CD4-positive, CD25-positive, alpha-beta regulatory T cell (primary cell): ENCODE measurements around the gene LAMB1. TPM values are rescaled to one million over a fixed set of nuclear protein-coding genes. Genes with fewer than 3 reads are reported as not detected.

Source experiments
- ATAC-seq, 2 donors: fragments of 150-1000 bp; cut with Tn5 transposase; one replicate each; pipeline ENCODE4 v1.10.0; 2021; ENCODE audit warnings: low read depth in 2 of 2, moderate number of reproducible peaks in 2 of 2, moderate library complexity in 1 of 2
- DNase-seq, 3 donors: peaks; one replicate each; pipeline versions ENCODE4 v3.0.0 to v3.0.0-alpha.2; 2012 to 2022; ENCODE audit warnings: mixed read lengths in 1 of 3
- H3K27ac ChIP-seq: one replicate; pipeline ENCODE4 v1.7.0; 2013; ENCODE audit warnings: mild to moderate bottlenecking, low read length; ENCODE audit not compliant: insufficient read depth, poor library complexity, severe bottlenecking
- H3K27me3 ChIP-seq: one replicate; pipeline ENCODE4 v1.7.0; 2013; ENCODE audit warnings: low read length; ENCODE audit not compliant: control insufficient read depth, insufficient read depth
- H3K36me3 ChIP-seq: one replicate; pipeline ENCODE4 v1.7.0; 2013; ENCODE audit warnings: mild to moderate bottlenecking, low read length, moderate library complexity; ENCODE audit not compliant: control insufficient read depth, insufficient read depth
- H3K4me1 ChIP-seq: 2 replicates; pipeline ENCODE4 v1.7.0; 2013; ENCODE audit warnings: mild to moderate bottlenecking, low read length; ENCODE audit not compliant: insufficient read depth, control insufficient read depth, poor library complexity, severe bottlenecking
- H3K4me3 ChIP-seq: one replicate; pipeline ENCODE4 v1.7.0; 2013; ENCODE audit warnings: low read depth, mild to moderate bottlenecking, low read length, moderate library complexity
- H3K9me3 ChIP-seq, 2 experiments: 1 replicate in 1 of 2; 2 replicates in 1 of 2; pipeline ENCODE4 v1.7.0; 2013; ENCODE audit warnings: low read length in 2 of 2, mild to moderate bottlenecking in 1 of 2, moderate library complexity in 1 of 2; ENCODE audit not compliant: control insufficient read depth in 2 of 2
- H3K27ac Mint-ChIP-seq, 3 donors: one replicate each; pipeline ENCODE4 v1.8.0; 2020 to 2022; ENCODE audit warnings: mild to moderate bottlenecking in 3 of 3, mixed read lengths in 3 of 3, moderate library complexity in 2 of 3
- H3K27me3 Mint-ChIP-seq: one replicate; pipeline ENCODE4 v1.8.0; 2022; ENCODE audit warnings: mild to moderate bottlenecking, mixed read lengths
- H3K36me3 Mint-ChIP-seq: one replicate; pipeline ENCODE4 v1.8.0; 2020; ENCODE audit warnings: mixed read lengths
- H3K4me1 Mint-ChIP-seq, 4 donors: one replicate each; pipeline ENCODE4 v1.8.0; 2020 to 2022; ENCODE audit warnings: mixed read lengths in 4 of 4, mild to moderate bottlenecking in 1 of 4
- H3K4me3 Mint-ChIP-seq, 4 donors: one replicate each; pipeline ENCODE4 v1.8.0; 2020 to 2022; ENCODE audit warnings: mild to moderate bottlenecking in 4 of 4, mixed read lengths in 4 of 4, moderate library complexity in 3 of 4
- H3K9me3 Mint-ChIP-seq, 7 donors: one replicate each; pipeline ENCODE4 v1.8.0; 2020 to 2022; ENCODE audit warnings: mixed read lengths in 7 of 7, mild to moderate bottlenecking in 3 of 7, moderate library complexity in 2 of 7
- polyA plus RNA-seq, 4 donors: library from polyadenylated mRNA; unstranded; fragments of 300-500 nt; fragmentation: Illumina TruSeq; gene quantifications; one replicate each; pipeline ENCODE4 v1.2.3, GENCODE V29; 2021
- total RNA-seq: library from RNA; stranded (reverse); gene quantifications from one replicate; pipeline ENCODE4 v1.2.3, GENCODE V29; 2022

LAMB1 gene
- total and polyA plus RNA-seq, 5 donors from 2014 or later: 0.24 to 0.82 (median 0.62) TPM; not detected in 1

DNA sequence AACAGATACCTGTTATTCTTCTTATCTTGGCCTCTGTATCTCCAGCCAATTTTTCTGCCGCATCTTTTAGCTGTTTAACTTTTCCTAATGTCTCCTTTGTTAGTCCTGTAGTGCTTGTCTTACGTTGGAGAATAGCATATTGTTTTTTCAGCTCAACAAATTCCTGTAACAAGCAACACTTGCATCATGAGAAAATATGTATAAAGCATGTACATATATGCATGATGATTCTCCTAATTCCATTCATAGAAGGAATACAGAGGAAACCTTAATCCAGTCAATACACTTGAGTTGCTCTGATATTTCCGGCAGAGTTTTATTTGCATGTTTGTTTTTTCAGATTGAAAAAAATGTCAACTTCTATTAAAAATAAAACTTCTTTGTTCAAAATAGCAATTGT, 26.1 kb upstream of the LAMB1 start:
- Histone ChIP-seq H3K27me3 (no peaks in the 10 kb centered on the region), H3K4me1 (no peaks in the 10 kb centered on the region), H3K9me3 (no peaks in the 10 kb centered on the region), H3K27ac (no peak overlapping the region), H3K36me3 (no peaks in the 10 kb centered on the region), H3K4me3 (no peak overlapping the region)
- DNase-seq (no peak), ATAC-seq (no peak)
- Mint-ChIP-seq H3K36me3 (no peaks in the 10 kb centered on the region), H3K27me3 (peaks cover 12% of the 10 kb centered on the region), H3K9me3 (peaks cover 0 to 4% (median 0%) of the 10 kb centered on the region in 7 donors), H3K27ac (no peak overlapping the region), H3K4me3 (no peak overlapping the region), H3K4me1 (no peaks in the 10 kb centered on the region)

GRCh38 chr7:108028111-108028510, 25.1 kb upstream of the LAMB1 start:
- H3K27me3 ChIP-seq: peaks cover 2% of the 10 kb centered on the region
- H3K4me1 ChIP-seq: no peaks in the 10 kb centered on the region
- no peaks in the 10 kb centered on the region for H3K36me3 ChIP-seq
- Mint-ChIP-seq H3K9me3 (peaks cover 0 to 4% (median 0%) of the 10 kb centered on the region in 7 donors), H3K27ac (no peak overlapping the region), H3K4me3 (no peak overlapping the region), H3K4me1 (no peaks in the 10 kb centered on the region), H3K27me3 (peaks cover 12% of the 10 kb centered on the region), H3K36me3 (no peaks in the 10 kb centered on the region)
- H3K27ac ChIP-seq: no peak overlapping the region
- no peak overlapping the region for H3K4me3 ChIP-seq
- H3K9me3 ChIP-seq: no peaks in the 10 kb centered on the region
- DNase-seq (no peak), ATAC-seq (no peak)

DNA sequence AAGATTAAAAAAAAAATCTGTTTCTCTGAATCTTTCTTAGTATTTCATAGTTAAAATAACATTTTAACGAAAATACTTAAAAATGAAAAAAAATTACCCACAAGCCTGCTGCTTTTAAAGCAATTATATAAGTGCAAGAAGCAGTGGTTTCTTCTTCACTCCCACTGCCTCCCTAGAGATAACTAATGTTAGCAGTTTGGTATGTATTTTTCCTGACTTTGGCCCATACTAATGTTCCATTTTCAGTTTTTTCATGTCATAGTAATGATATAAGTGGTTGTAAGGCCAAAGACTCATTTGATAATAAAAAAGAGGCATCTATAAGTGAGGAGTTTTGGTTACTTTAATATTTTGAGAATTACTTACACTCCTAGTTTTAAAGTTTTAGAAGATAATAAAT, 24.3 kb upstream of the LAMB1 start:
- Mint-ChIP-seq H3K9me3 (peaks cover 0 to 4% (median 0%) of the 10 kb centered on the region in 7 donors), H3K36me3 (no peaks in the 10 kb centered on the region), H3K4me1 (no peaks in the 10 kb centered on the region), H3K27me3 (peaks cover 12% of the 10 kb centered on the region), H3K27ac (no peak overlapping the region), H3K4me3 (no peak overlapping the region)
- Histone ChIP-seq H3K9me3 (no peaks in the 10 kb centered on the region), H3K27ac (no peak overlapping the region), H3K4me1 (no peaks in the 10 kb centered on the region), H3K27me3 (peaks cover 2% of the 10 kb centered on the region), H3K36me3 (no peaks in the 10 kb centered on the region), H3K4me3 (no peak overlapping the region)
- no peak for ATAC-seq
- DNase-seq: no peak

GRCh38 chr7:108026647-108027046, 23.7 kb upstream of the LAMB1 start:
- no peaks in the 10 kb centered on the region for H3K4me1 Mint-ChIP-seq
- no peaks in the 10 kb centered on the region for H3K4me1 ChIP-seq
- H3K9me3 Mint-ChIP-seq: peaks cover 0 to 4% (median 0%) of the 10 kb centered on the region in 7 donors
- ATAC-seq (no peak), DNase-seq (no peak)
- no peaks in the 10 kb centered on the region for H3K9me3 ChIP-seq
- no peak overlapping the region for H3K4me3 ChIP-seq
- no peak overlapping the region for H3K27ac Mint-ChIP-seq
- H3K4me3 Mint-ChIP-seq: no peak overlapping the region
- H3K27me3 Mint-ChIP-seq: peaks cover 12% of the 10 kb centered on the region
- H3K36me3 ChIP-seq: no peaks in the 10 kb centered on the region
- H3K27ac ChIP-seq: no peak overlapping the region
- peaks cover 2% of the 10 kb centered on the region for H3K27me3 ChIP-seq
- no peaks in the 10 kb centered on the region for H3K36me3 Mint-ChIP-seq

DNA sequence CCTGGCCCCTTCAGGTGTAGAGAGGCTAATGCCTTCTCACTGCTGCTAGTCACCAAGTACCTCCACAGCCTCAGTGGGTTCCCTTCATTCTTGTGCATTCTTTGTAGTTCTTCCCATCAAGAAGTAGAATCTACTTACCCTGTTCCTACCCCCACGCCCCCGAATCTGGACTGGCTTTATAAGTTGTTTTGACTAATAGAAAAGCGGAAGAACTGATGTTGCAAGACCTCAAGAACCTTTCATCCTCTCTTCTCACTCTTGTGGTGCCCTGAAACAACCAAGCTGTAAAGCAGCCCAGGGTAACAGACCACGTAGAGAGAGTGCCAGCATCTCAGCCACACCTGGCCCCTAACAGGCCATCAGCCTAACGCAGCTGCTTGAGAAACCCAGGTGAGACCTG, 23.2 kb upstream of the LAMB1 start:
- no peak for DNase-seq
- Histone ChIP-seq H3K27me3 (peaks cover 2% of the 10 kb centered on the region), H3K9me3 (no peaks in the 10 kb centered on the region), H3K27ac (no peak overlapping the region), H3K4me3 (no peak overlapping the region), H3K4me1 (no peaks in the 10 kb centered on the region), H3K36me3 (no peaks in the 10 kb centered on the region)
- H3K9me3 Mint-ChIP-seq: peaks cover 0 to 4% (median 0%) of the 10 kb centered on the region in 7 donors
- H3K27me3 Mint-ChIP-seq: peaks cover 14% of the 10 kb centered on the region
- H3K36me3 Mint-ChIP-seq: no peaks in the 10 kb centered on the region
- no peak for ATAC-seq
- no peak overlapping the region for H3K4me3 Mint-ChIP-seq
- H3K27ac Mint-ChIP-seq: no peak overlapping the region
- H3K4me1 Mint-ChIP-seq: no peaks in the 10 kb centered on the region

GRCh38 chr7:108024538-108024937, 21.6 kb upstream of the LAMB1 start:
- no peaks in the 10 kb centered on the region for H3K36me3 ChIP-seq
- no peak overlapping the region for H3K4me3 Mint-ChIP-seq
- H3K36me3 Mint-ChIP-seq: no peaks in the 10 kb centered on the region
- no peak overlapping the region for H3K4me3 ChIP-seq
- ATAC-seq: no peak
- peaks cover 0 to 4% (median 0%) of the 10 kb centered on the region in 7 donors for H3K9me3 Mint-ChIP-seq
- H3K27ac Mint-ChIP-seq: no peak overlapping the region
- H3K27me3 ChIP-seq: peaks cover 2% of the 10 kb centered on the region
- H3K9me3 ChIP-seq: no peaks in the 10 kb centered on the region
- DNase-seq: no peak
- peaks cover 17% of the 10 kb centered on the region for H3K27me3 Mint-ChIP-seq
- H3K27ac ChIP-seq: no peak overlapping the region
- no peaks in the 10 kb centered on the region for H3K4me1 ChIP-seq
- no peaks in the 10 kb centered on the region for H3K4me1 Mint-ChIP-seq

DNA sequence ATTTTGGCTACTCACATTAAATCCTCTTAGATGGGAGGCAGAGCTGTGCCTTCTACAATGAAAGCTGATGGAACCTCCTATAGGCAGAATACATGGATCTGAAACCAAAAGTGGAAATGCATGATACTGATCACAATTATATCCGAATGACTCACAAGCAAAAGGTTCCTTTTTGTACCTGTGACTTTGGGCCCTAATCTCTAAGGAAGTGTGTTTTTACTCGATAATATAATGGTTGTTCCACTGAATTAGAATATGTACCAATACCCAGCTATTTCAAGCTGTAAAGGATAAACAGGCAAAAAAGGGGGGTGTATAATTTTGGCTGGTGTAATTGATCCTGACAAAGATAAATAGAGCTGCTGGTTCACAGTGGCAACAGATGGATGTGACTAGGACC, 17.6 kb upstream of the LAMB1 start:
- H3K36me3 Mint-ChIP-seq: no peaks in the 10 kb centered on the region
- no peaks in the 10 kb centered on the region for H3K4me1 Mint-ChIP-seq
- peaks cover 26% of the 10 kb centered on the region for H3K27me3 Mint-ChIP-seq
- no peak overlapping the region for H3K27ac Mint-ChIP-seq
- H3K27me3 ChIP-seq: peaks cover 4% of the 10 kb centered on the region
- no peaks in the 10 kb centered on the region for H3K4me1 ChIP-seq
- no peak overlapping the region for H3K4me3 Mint-ChIP-seq
- no peaks in the 10 kb centered on the region for H3K36me3 ChIP-seq
- ATAC-seq (no peak), DNase-seq (no peak)
- H3K9me3 Mint-ChIP-seq: peaks cover 0 to 2% (median 0%) of the 10 kb centered on the region in 7 donors
- H3K9me3 ChIP-seq: no peaks in the 10 kb centered on the region
- H3K4me3 ChIP-seq: no peak overlapping the region
- H3K27ac ChIP-seq: no peak overlapping the region

DNA sequence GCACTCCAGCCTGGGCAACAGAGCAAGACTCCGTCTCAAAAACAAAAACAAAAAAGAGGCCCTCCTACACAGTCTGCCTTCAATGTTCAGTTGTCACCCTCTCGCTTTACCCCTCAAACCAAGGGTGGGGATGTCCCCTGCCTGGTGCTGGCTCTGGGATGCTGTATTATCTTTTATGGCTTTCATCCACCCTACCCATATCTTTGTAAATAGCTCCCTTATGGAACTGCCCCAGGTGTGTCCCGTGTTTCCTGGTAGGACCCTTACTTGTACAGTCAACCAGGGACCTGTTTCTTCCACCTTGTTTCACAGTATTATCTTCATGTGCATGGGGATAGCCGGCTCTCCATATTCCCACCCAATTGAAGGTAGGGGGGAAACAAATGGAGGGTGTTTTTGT, 15.7 kb upstream of the LAMB1 start:
- H3K9me3 ChIP-seq: no peaks in the 10 kb centered on the region
- Mint-ChIP-seq H3K4me1 (no peaks in the 10 kb centered on the region), H3K9me3 (no peaks in the 10 kb centered on the region), H3K27ac (no peak overlapping the region), H3K4me3 (no peak overlapping the region), H3K27me3 (peaks cover 19% of the 10 kb centered on the region), H3K36me3 (no peaks in the 10 kb centered on the region)
- DNase-seq (no peak), ATAC-seq (no peak)
- no peak overlapping the region for H3K27ac ChIP-seq
- H3K27me3 ChIP-seq: peaks cover 2% of the 10 kb centered on the region
- no peak overlapping the region for H3K4me3 ChIP-seq
- no peaks in the 10 kb centered on the region for H3K36me3 ChIP-seq
- no peaks in the 10 kb centered on the region for H3K4me1 ChIP-seq
